A673 (cell line): ENCODE data around the gene ORAI2.

ENCODE experiments used
- EZH2 ChIP-seq: fragments of 200-600 bp; sonication (generic); IDR thresholded peaks from 2 replicates; pipeline ENCODE4 v1.6.1; 2017; ENCODE audit warnings: borderline replicate concordance, low read depth, mild to moderate bottlenecking, mixed read lengths, antibody characterized with exemption, low read length; ENCODE audit not compliant: poor library complexity, severe bottlenecking
- TF ChIP-seq, protein P1 (sequence below): fragments of 300-800, 200-600 bp; sonication (generic); conservative IDR thresholded peaks from 2 replicates; pipeline ENCODE4 v1.5.1; 2017; ENCODE audit warnings: low read depth, mild to moderate bottlenecking, antibody characterized with exemption, low read length, moderate library complexity, mixed read lengths

- TF ChIP-seq, protein P1, sequence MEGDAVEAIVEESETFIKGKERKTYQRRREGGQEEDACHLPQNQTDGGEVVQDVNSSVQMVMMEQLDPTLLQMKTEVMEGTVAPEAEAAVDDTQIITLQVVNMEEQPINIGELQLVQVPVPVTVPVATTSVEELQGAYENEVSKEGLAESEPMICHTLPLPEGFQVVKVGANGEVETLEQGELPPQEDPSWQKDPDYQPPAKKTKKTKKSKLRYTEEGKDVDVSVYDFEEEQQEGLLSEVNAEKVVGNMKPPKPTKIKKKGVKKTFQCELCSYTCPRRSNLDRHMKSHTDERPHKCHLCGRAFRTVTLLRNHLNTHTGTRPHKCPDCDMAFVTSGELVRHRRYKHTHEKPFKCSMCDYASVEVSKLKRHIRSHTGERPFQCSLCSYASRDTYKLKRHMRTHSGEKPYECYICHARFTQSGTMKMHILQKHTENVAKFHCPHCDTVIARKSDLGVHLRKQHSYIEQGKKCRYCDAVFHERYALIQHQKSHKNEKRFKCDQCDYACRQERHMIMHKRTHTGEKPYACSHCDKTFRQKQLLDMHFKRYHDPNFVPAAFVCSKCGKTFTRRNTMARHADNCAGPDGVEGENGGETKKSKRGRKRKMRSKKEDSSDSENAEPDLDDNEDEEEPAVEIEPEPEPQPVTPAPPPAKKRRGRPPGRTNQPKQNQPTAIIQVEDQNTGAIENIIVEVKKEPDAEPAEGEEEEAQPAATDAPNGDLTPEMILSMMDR, result no peak
- TF ChIP-seq EZH2, result no peak
Observed at GRCh38 chr7:102460467-102460866, 27.1 kb downstream of the ORAI2 start.
